Measurements from ENCODE around the gene PHLDA3.

The PHLDA3 gene

DNA sequence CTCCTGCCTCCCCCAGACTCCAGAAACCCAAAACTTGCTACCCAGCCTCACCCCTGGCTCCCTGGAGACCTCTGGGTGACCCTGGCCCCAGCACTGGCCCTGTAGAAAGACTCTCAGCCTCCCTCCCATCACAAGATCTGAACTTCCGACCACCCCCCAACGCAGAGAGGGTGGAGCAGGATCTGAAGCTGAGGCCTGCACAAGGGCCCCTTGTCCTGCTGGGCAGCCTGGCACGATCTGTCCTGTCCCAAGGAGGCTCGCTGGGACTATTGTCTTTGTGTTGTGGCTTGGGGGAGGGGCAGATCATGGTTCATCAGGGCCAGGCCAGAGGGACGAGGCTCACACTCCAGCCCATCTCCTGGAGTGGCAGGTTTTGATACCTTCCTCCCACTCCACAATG, 20.0 kb downstream of the PHLDA3 start:
- H3K9me3 Mint-ChIP-seq (ENCODE audit: low read depth), result no peaks in the 10 kb centered on the region

DNA sequence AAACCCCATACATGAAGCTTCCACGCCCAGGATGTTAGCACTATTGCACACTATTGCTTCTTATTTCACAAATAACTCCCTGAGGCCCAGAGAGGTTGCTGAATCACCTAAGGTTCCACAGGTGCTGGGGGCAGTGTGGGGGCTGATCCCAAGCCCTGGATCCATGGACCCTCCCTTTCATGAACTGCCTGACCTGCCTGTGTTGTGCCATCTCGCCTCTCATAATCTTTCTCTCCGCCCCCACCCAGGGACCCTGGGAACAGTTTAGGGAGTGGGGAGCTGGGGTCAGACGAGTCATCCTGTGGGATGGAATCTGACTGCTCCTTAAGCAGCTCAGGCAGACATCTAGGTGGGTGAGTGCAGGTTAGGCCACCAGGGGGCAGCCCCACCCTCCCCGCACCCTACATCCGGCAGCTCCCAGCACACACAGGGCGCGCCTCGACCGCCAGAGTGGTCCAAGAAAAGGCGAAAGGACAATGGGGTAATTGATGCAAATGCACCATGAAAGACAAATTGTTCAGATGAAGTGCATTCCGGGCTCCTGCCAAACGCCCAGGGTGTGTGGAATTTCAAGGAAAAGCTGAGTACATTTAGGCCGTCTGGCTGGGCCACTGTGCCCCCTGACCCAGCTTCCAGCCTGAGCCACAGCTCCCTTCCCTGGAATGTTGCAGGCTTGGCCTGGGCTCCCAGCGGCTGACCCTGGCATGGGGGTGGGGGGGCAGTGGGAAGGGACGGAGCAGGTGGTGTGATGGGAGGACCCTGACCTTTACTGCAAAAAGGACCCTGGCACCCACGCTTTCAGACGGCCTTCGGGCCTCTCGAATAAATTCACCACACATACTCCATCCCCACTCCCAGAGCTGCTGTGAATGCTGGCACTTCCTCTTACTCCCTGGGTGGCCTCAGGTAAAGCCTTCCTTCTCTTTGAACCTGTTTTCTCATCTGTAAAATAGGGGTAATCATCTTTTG, 20.8 kb downstream of the PHLDA3 start:
- H3K9me3 Mint-ChIP-seq (ENCODE audit: low read depth), result no peaks in the 10 kb centered on the region
- peaks cover 2% of the 10 kb centered on the region for H3K4me1 Mint-ChIP-seq (ENCODE audit: low read depth)
- no peak overlapping the region for H3K4me3 Mint-ChIP-seq
- H3K36me3 Mint-ChIP-seq, result no peaks in the 10 kb centered on the region
- H3K27ac Mint-ChIP-seq, result no peak overlapping the region
- H3K27me3 Mint-ChIP-seq, result peaks cover 3% of the 10 kb centered on the region

More for the DNA sequence above, 20.0 kb downstream of the PHLDA3 start:
- H3K4me1 Mint-ChIP-seq (ENCODE audit: low read depth), result peaks cover 3% of the 10 kb centered on the region
- no peaks in the 10 kb centered on the region for H3K36me3 Mint-ChIP-seq
- H3K27me3 Mint-ChIP-seq, result peaks cover 3% of the 10 kb centered on the region
- no peak overlapping the region for H3K4me3 Mint-ChIP-seq
- no peak overlapping the region for H3K27ac Mint-ChIP-seq

DNA sequence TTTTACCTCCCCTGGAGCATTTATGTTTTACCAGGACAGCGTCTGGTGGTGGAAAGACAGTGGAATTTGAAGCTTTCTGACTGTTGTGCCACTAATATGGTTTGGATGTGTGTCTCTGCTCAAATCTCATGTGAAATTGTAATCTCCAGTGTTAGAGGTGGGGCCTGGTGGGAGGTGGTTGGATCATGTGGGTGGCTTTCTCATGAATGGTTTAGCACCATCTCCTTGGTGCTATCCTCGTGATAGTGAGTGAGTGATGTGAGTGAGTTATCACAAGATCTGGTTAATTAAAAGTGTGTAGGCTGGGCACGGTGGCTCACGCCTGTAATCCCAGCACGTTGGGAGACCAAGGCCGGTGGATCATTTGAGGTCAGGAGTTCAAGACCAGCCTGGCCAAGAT, 23.7 kb downstream of the PHLDA3 start:
- Mint-ChIP-seq H3K27ac (no peak overlapping the region), H3K36me3 (no peaks in the 10 kb centered on the region), H3K27me3 (peaks cover 3% of the 10 kb centered on the region), H3K4me1 (ENCODE audit: low read depth) (peaks cover 2% of the 10 kb centered on the region), H3K9me3 (ENCODE audit: low read depth) (no peaks in the 10 kb centered on the region), H3K4me3 (no peak overlapping the region)

DNA sequence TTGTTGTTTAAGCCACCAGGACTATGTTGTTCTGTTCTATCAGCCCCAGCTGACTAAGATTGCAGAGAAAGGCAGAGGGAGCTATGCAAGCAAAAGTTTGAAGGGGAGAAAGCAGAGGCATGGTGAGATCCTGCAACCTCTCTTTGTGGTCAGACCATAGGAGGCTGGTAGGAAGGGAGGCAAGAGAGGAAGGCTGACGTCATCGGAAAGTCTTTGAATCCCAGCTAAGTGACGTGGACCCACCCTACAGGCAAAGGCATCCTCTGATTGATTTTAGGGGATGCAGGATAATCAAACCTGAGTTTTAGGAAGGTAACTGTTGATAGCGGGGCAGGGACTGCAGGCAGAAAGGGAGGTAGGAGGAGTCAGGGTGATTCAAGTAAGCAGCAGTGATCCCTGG, 24.2 kb downstream of the PHLDA3 start:
- Mint-ChIP-seq H3K27me3 (peaks cover 1% of the 10 kb centered on the region), H3K9me3 (ENCODE audit: low read depth) (no peaks in the 10 kb centered on the region), H3K36me3 (no peaks in the 10 kb centered on the region), H3K4me3 (no peak overlapping the region), H3K4me1 (ENCODE audit: low read depth) (peaks cover 2% of the 10 kb centered on the region), H3K27ac (no peak overlapping the region)

DNA sequence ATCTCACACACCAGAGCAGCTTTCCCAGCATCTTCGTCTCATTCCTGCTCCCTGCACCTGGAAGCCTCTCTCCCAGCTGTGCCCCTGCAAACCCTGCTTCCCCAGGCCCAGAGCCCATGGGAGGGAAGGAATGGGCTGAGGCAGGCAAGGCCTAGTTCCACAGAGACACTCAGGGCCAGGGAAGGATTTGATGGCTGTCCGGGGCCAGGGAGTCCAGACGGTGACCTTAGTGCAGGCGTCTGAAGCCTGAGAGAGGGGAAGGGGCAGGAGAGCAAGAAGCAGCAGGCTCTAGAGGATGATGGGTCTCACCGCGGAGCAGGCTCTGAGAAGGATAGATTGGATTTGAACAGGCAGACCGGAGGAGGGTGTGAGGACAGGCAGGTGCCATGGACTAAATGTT, 25.2 kb downstream of the PHLDA3 start:
- Mint-ChIP-seq H3K36me3 (no peaks in the 10 kb centered on the region), H3K4me3 (no peak overlapping the region), H3K27ac (no peak overlapping the region), H3K27me3 (no peaks in the 10 kb centered on the region), H3K4me1 (ENCODE audit: low read depth) (peaks cover 2% of the 10 kb centered on the region), H3K9me3 (ENCODE audit: low read depth) (no peaks in the 10 kb centered on the region)

DNA sequence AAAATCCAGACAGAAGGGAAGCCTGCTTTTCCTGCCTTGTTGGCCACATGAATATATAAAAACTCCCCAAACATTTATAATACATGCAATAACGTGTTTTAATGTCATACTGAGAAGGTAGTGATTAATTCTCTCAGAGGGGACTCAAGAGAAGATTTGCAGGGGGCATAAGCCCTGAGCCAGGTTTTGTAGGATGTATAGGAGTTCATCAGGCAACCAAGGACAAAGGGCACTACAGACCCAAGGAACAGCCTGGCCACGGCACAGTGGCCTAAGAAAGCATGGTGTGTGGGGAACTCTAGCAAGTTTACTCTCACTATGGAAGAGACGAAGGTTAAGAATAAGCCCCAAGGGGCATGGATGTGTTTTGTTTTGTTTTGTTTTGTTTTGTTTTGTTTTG, 32.0 kb downstream of the PHLDA3 start:
- Mint-ChIP-seq H3K36me3 (peaks cover 2% of the 10 kb centered on the region), H3K9me3 (ENCODE audit: low read depth) (no peaks in the 10 kb centered on the region), H3K27me3 (peaks cover 7% of the 10 kb centered on the region), H3K27ac (no peak overlapping the region), H3K4me1 (ENCODE audit: low read depth) (peaks cover 5% of the 10 kb centered on the region), H3K4me3 (no peak overlapping the region)

DNA sequence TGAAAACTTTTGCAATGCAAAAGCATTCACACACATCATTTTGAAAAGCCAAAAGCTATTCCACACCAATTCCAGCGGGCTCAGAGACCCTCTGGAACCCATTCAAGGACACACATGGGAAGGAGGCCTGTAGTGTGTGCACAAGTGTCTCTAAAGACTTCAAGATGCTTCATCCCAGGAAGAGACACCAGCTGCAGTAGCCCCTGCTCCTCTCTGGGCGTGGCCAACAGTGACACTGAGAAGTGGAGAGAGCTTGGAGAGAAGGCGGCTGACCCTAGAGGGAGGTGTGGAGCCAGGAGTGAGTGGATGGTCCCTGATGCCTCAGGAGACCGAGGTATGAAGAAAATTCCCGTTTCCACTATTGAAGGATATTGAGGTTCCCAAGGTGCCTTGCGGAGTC, 32.6 kb downstream of the PHLDA3 start:
- H3K4me3 Mint-ChIP-seq, result no peak overlapping the region
- no peak overlapping the region for H3K27ac Mint-ChIP-seq
- H3K4me1 Mint-ChIP-seq (ENCODE audit: low read depth), result peaks cover 5% of the 10 kb centered on the region
- H3K36me3 Mint-ChIP-seq, result peaks cover 2% of the 10 kb centered on the region
- no peaks in the 10 kb centered on the region for H3K9me3 Mint-ChIP-seq (ENCODE audit: low read depth)
- peaks cover 7% of the 10 kb centered on the region for H3K27me3 Mint-ChIP-seq

DNA sequence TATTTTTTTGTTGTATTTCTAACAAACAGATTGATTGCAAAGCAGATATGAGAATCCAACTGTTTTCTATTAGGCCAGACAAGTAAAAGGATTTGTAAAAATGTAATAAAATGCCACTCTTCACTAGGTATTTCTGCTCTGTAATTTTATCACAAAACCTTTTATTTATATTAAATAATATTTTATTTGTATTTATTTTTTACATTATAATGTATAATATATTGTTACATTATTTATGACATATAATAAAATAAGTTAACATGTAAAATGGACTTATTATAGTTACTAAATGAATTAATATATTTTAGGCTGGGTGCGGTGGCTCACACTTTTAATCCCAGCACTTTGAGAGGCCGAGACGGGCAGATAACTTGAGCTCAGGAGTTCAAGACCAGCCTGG, 34.7 kb downstream of the PHLDA3 start:
- peaks cover 5% of the 10 kb centered on the region for H3K4me1 Mint-ChIP-seq (ENCODE audit: low read depth)
- no peak overlapping the region for H3K27ac Mint-ChIP-seq
- H3K36me3 Mint-ChIP-seq, result peaks cover 2% of the 10 kb centered on the region
- H3K9me3 Mint-ChIP-seq (ENCODE audit: low read depth), result no peaks in the 10 kb centered on the region
- peaks cover 13% of the 10 kb centered on the region for H3K27me3 Mint-ChIP-seq
- no peak overlapping the region for H3K4me3 Mint-ChIP-seq

DNA sequence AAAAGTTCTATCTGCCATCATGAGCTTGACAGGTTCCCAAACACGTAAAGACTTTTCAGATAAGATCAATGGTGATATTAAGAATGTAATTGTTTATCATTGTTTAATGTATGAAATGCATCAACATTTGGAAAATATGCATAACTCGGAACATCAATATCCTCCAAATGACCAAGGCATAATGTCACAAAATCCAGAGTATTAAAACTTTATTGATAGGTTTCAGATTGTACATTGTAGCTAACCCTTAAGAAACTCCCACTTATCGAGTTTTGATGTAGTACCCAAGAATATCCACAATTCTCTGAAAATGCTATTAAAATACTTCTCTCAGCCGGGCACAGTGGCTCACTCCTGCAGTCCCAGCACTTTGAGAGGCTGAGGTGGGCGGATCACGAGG, 35.4 kb downstream of the PHLDA3 start:
- Mint-ChIP-seq H3K4me3 (no peak overlapping the region), H3K27ac (no peak overlapping the region), H3K9me3 (ENCODE audit: low read depth) (no peaks in the 10 kb centered on the region), H3K36me3 (peaks cover 2% of the 10 kb centered on the region), H3K4me1 (ENCODE audit: low read depth) (peaks cover 5% of the 10 kb centered on the region), H3K27me3 (peaks cover 17% of the 10 kb centered on the region)

DNA sequence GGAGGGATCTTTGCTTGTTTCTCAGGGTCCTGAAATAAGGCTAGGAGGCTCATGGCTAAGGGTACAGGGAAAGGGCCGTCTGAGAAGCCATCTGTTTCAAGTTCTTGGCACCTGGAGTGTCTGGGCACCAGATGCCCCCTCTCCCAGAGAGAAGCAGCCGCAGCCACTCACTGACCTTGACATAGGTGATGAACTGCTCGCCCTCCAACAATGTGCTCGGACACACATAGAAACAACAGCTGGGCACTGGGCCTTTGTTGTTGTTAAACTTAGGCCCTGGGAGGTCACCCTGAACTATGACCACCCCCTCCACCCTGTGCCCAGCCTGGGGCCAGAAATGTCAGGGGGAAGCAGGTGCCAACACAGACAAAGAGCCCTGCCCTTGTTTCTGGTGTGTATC, 38.2 kb downstream of the PHLDA3 start:
- peaks cover 12% of the 10 kb centered on the region for H3K27me3 Mint-ChIP-seq
- no peak overlapping the region for H3K4me3 Mint-ChIP-seq
- H3K4me1 Mint-ChIP-seq (ENCODE audit: low read depth), result peaks cover 4% of the 10 kb centered on the region
- no peaks in the 10 kb centered on the region for H3K36me3 Mint-ChIP-seq
- H3K9me3 Mint-ChIP-seq (ENCODE audit: low read depth), result no peaks in the 10 kb centered on the region
- H3K27ac Mint-ChIP-seq, result no peak overlapping the region

DNA sequence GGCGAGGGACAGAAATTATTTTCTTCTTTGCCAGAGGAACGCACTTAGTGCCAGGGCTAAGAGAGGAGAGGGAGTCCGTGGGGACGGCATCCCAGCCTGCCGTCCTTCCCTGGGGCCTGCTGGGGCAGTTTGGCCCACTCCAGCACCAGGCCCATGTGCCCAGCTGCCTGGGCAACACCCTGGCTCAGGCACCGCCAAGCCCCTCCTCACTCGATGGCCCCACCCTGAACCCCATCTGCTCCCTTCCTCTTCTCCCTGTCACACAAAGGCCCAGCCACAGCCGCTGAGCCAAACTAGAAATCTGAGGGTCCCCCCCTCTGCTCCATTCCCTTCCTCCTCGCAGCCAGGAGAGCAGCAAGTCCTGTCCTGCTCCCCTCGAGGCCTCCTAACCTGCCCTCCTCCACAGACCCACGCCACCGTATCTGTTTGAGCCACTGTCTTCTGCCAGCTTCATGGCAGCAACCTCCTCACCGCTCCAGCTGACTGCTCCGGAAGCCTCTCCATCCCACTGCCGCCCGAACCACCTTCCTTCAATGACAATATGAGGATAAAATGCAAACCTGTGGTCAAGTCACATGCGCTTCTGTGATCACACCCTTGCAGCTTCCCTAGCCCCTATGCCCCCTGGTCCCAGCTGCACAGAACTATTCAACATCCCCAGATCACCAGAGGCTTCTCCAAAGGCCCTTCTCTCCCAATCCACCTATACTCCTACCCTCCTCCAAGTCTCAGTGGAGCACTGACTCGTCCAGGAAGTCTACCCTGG, 39.1 kb downstream of the PHLDA3 start:
- H3K36me3 Mint-ChIP-seq, result no peaks in the 10 kb centered on the region
- no peak overlapping the region for H3K4me3 Mint-ChIP-seq
- peaks cover 9% of the 10 kb centered on the region for H3K27me3 Mint-ChIP-seq
- peak overlapping the region; percentile 16 for H3K27ac Mint-ChIP-seq
- no peaks in the 10 kb centered on the region for H3K9me3 Mint-ChIP-seq (ENCODE audit: low read depth)
- H3K4me1 Mint-ChIP-seq (ENCODE audit: low read depth), result peaks cover 2% of the 10 kb centered on the region

DNA sequence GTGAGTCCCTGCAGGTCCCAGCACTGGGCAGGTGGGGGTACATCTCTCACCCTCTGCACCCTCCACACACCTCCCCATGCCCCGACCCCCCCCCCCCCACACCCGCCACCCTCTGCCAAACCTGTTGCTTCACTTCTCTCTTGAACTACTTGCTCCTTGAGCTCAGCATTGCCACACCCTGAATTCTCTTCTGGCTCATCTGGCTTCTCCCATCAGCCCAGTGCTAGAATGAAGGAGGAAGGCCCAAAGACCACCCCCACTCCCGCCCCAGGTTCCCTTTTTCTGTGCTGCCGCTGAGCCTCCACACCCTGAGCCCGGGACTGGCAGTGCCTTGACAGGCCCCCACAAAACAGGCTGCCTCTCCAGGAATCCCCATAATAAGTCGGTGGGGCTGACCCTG, 41.0 kb downstream of the PHLDA3 start:
- Mint-ChIP-seq H3K9me3 (ENCODE audit: low read depth) (no peaks in the 10 kb centered on the region), H3K27me3 (peaks cover 9% of the 10 kb centered on the region), H3K36me3 (no peaks in the 10 kb centered on the region), H3K4me1 (ENCODE audit: low read depth) (peaks cover 2% of the 10 kb centered on the region), H3K27ac (no peak overlapping the region), H3K4me3 (no peak overlapping the region)

DNA sequence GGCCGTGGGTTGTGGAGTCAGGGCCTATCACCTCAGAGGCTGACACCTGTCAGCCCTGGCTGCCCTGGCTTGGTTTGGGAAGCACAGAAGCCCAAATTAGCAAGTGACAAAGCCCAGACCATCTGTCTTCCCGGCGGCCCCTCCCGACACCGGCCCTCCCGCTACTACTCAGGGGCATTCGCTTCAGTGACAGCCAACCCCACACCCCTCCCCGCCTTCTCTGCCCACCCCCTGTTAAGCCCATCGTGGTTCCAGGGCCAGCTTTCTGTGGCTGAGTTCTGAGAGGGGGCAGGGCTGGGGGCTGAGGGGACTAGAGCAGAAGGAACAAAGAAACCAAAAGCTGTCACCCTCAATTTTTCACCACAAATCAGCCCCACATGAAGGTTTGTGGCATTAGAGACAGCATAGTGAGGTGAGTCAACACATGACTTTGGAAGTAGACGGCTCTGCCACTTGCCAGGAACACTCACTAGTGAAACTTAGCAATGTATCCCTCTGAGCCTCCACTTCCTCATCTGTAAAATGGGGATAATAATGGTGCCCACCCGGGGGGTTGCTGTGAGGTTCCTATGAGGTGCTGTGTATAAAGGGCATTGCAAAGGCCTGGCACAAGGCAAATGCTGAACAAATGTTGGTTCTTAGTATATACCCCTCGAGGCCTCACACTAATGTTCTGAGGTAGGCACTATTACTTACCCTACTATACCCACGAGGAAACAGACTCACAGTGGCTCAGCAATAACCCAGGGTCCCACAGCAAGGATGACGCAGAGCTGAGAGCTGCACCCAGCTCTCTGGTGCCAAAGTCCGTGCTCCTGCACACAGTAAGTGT, 42.3 kb downstream of the PHLDA3 start:
- peaks cover 2% of the 10 kb centered on the region for H3K4me1 Mint-ChIP-seq (ENCODE audit: low read depth)
- no peaks in the 10 kb centered on the region for H3K9me3 Mint-ChIP-seq (ENCODE audit: low read depth)
- no peak overlapping the region for H3K4me3 Mint-ChIP-seq
- H3K27me3 Mint-ChIP-seq, result peaks cover 9% of the 10 kb centered on the region
- no peaks in the 10 kb centered on the region for H3K36me3 Mint-ChIP-seq
- H3K27ac Mint-ChIP-seq, result no peak overlapping the region

DNA sequence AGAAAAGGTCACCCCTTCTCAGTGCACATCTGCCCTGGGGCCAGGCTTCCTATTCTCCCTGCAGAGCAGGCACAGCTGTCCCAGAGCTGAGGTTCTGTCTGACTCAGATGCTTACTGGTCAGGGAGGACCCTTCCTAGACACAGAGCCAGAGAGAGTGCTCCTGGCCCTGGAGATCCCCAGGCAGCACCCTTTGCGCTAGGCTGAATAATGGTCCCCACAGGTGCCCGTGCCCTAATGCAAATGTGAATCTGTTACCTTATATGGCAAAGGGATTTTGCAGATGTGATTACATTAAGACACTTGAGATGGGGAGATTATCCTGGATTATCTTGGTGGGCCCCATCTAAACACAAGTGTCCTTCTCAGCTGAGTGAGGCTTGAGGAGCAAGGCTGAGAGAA, 44.8 kb downstream of the PHLDA3 start:
- peaks cover 2% of the 10 kb centered on the region for H3K4me1 Mint-ChIP-seq (ENCODE audit: low read depth)
- H3K27me3 Mint-ChIP-seq, result peaks cover 3% of the 10 kb centered on the region
- no peaks in the 10 kb centered on the region for H3K36me3 Mint-ChIP-seq
- no peak overlapping the region for H3K27ac Mint-ChIP-seq
- H3K4me3 Mint-ChIP-seq, result no peak overlapping the region
- no peaks in the 10 kb centered on the region for H3K9me3 Mint-ChIP-seq (ENCODE audit: low read depth)

DNA sequence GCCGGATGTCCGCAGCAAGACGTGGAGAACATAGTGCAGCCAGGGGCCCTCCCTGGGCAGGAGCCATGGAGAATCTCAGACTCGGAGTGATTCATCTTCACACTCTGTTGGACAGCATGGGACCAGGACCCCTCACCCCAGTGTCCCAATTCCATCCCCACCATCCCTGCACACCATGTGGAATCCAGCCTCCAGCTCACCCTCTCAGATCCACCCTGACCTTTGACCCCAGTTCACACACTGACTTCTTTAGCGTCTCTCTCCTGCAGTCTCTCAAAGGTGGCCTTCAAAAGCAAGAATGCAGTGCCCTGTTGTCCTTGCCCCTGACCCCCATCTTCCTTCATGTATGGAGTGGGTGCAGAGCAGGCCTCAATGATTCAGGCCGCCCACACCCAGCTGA, 45.3 kb downstream of the PHLDA3 start:
- Mint-ChIP-seq H3K27me3 (no peaks in the 10 kb centered on the region), H3K9me3 (ENCODE audit: low read depth) (no peaks in the 10 kb centered on the region), H3K4me3 (no peak overlapping the region), H3K4me1 (ENCODE audit: low read depth) (peaks cover 2% of the 10 kb centered on the region), H3K27ac (no peak overlapping the region), H3K36me3 (no peaks in the 10 kb centered on the region)

Measured in activated naive CD8-positive, alpha-beta T cell (primary cell).